ENCODE data around the gene PCBP3.

PCBP3 gene

DNA sequence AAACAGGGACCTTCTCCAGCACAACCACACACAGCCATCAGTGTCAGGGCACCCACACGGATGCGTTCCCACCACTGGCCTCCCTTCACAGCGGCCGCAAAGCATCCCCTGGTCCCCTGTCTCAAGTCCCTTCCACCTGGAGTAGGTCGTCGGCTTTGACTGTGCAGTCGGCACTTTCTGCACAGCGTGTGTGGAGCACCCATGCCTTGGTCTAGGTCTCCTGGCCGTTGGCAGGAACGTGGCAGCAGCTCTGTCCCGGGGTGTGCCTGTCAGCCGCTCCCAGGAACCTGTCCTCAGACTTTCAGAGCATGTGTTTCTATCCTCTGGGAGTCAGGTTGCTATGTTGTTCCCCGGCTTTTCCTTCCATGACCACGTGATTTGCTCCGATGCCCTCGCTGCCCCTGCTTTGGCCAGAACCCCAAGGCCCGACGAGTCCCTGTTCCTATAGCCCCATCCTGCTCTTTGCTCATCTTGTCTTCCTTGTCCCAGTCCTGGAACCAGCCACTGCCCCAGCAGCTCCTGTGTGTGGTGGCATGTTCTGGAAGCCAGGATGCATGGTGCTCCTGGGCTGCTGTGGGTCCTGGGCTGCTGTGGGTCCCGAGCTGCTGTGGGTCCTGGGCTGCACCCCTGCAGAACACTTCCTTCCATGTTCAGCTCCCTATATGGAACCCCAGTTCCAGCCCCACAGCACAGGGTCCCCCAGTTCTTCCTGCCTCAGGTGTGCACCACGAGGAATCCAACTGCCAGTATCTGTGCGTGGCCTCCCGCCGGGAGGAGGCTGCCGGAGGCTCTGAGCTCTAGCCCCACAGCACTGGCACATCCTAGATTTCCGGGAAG lies 253.9 kb downstream of the PCBP3 start:
- DNase-seq, result no peak
- no peak overlapping the region for H3K27ac ChIP-seq
- H3K4me3 ChIP-seq (ENCODE audit: low read depth, low read length), result no peak overlapping the region
- TF ChIP-seq, protein P1, sequence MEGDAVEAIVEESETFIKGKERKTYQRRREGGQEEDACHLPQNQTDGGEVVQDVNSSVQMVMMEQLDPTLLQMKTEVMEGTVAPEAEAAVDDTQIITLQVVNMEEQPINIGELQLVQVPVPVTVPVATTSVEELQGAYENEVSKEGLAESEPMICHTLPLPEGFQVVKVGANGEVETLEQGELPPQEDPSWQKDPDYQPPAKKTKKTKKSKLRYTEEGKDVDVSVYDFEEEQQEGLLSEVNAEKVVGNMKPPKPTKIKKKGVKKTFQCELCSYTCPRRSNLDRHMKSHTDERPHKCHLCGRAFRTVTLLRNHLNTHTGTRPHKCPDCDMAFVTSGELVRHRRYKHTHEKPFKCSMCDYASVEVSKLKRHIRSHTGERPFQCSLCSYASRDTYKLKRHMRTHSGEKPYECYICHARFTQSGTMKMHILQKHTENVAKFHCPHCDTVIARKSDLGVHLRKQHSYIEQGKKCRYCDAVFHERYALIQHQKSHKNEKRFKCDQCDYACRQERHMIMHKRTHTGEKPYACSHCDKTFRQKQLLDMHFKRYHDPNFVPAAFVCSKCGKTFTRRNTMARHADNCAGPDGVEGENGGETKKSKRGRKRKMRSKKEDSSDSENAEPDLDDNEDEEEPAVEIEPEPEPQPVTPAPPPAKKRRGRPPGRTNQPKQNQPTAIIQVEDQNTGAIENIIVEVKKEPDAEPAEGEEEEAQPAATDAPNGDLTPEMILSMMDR (IDR thresholded peaks at IDR 0.05; ENCODE audit: low read depth, low read length), result no peak
- H3K36me3 ChIP-seq, result no peaks in the 10 kb centered on the region
- H3K27me3 ChIP-seq (ENCODE audit: insufficient read depth, low read depth, severe bottlenecking), result no peaks in the 10 kb centered on the region
- no peaks in the 10 kb centered on the region for H3K9me3 ChIP-seq (ENCODE audit: severe bottlenecking)

DNA sequence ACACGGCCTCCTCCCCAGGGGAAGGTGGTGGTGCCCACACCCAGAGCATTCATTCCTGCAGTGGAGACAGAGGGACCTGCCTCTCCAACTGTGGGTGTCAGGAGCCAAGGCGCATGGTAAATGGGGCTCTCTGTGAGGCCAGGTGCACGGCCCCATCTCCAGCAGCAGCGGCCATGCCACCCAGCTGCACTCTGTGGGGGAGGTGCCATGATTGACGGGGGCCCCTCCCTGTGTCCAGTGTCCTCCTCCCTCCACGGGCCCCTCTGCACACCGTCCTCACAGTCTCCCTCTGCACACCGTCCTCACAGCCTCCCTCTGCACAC lies 254.5 kb downstream of the PCBP3 start:
- TF ChIP-seq, protein P1 (IDR thresholded peaks at IDR 0.05; ENCODE audit: low read depth, low read length), result no peak
- H3K27me3 ChIP-seq (ENCODE audit: insufficient read depth, low read depth, severe bottlenecking), result no peaks in the 10 kb centered on the region
- no peaks in the 10 kb centered on the region for H3K9me3 ChIP-seq (ENCODE audit: severe bottlenecking)
- DNase-seq, result no peak
- H3K27ac ChIP-seq, result no peak overlapping the region
- no peaks in the 10 kb centered on the region; the same call in 1 of the 2 replicates for H3K36me3 ChIP-seq
- H3K4me3 ChIP-seq (ENCODE audit: low read depth, low read length), result no peak overlapping the region

DNA sequence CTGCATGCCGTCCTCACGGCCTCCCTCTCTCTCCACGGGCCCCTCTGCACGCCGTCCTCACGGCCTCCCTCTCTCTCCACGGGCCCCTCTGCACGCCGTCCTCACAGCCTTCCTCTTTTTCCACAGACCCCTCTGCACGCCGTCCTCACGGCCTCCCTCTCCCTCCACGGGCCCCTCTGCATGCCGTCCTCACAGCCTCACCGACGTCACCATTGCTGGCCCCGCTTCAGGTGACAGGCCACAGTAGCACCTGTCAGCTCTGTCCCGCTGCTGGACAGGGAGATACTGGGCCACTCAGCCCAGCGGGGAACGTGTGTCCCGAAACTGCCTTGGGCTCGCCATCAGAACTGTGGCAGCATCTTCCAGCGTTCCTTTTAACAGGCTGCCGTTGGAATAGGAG lies 255.3 kb downstream of the PCBP3 start:
- Histone ChIP-seq H3K4me3 (ENCODE audit: low read depth, low read length) (no peak overlapping the region), H3K9me3 (ENCODE audit: severe bottlenecking) (no peaks in the 10 kb centered on the region), H3K36me3 (no peaks in the 10 kb centered on the region; the same call in none of the 2 replicates), H3K27me3 (ENCODE audit: insufficient read depth, low read depth, severe bottlenecking) (no peaks in the 10 kb centered on the region), H3K27ac (no peak overlapping the region)
- TF ChIP-seq, protein P1 (IDR thresholded peaks at IDR 0.05; ENCODE audit: low read depth, low read length), result no peak
- no peak for DNase-seq

DNA sequence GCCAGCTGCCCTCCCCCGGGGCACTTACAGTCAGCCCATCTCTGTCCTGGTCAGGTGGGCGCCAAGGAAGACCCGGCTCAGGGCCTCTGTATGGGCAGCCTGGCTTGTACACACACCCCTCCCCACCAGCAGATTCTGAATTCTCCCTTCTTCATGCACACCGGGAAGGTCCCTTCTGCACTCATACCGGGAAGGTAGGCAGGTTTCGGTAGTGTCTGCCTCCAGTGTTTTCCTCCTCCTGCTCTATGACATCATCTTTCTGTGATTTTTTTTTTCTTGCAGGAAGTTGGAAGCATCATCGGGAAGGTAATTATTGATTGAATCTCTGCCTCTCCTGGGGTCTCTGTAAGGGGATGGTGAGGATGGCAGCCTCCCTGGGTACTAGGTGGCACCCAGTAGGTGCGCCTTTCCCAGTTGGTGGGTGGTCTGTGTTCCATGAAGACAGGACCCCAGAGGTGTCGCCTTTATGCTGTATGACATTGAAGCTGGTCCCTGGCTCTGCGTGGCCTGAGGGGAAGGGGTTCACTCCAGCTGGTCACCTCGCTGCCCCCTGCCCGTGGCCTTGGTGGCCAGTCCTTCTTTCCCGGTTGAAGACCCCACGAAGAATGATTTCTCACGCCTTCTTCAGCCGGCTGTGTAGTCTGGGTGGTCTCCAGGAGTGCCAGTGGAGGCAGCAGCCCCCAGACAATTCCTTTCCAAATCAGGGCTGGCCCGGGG lies 255.9 kb downstream of the PCBP3 start:
- Histone ChIP-seq H3K9me3 (ENCODE audit: severe bottlenecking) (no peaks in the 10 kb centered on the region), H3K27me3 (ENCODE audit: insufficient read depth, low read depth, severe bottlenecking) (no peaks in the 10 kb centered on the region), H3K27ac (no peak overlapping the region), H3K4me3 (ENCODE audit: low read depth, low read length) (no peak overlapping the region), H3K36me3 (no peaks in the 10 kb centered on the region; the same call in none of the 2 replicates)
- TF ChIP-seq, protein P1 (IDR thresholded peaks at IDR 0.05; ENCODE audit: low read depth, low read length), result no peak
- DNase-seq, result no peak

- Histone ChIP-seq H3K9me3 (ENCODE audit: severe bottlenecking) (no peaks in the 10 kb centered on the region), H3K27me3 (ENCODE audit: insufficient read depth, low read depth, severe bottlenecking) (no peaks in the 10 kb centered on the region), H3K4me3 (ENCODE audit: low read depth, low read length) (no peak overlapping the region), H3K36me3 (no peaks in the 10 kb centered on the region; the same call in none of the 2 replicates), H3K27ac (no peak overlapping the region)
- TF ChIP-seq, protein P1 (IDR thresholded peaks at IDR 0.05; ENCODE audit: low read depth, low read length), result no peak
- no peak for DNase-seq
These were observed 256.7 kb downstream of the PCBP3 start for GRCh38 chr21:45900034-45900868.

Data from WERI-Rb-1 (cell line).